T-helper 2 cell treated with Interferon-gamma antibody and Interleukin-4, amounts not matched to agents 100 ng/mL and 5 ng/mL, for 36 hours (primary cell): ENCODE measurements around the gene BCL2. TPM values are rescaled to one million over a fixed set of nuclear protein-coding genes. Genes with fewer than 3 reads are reported as not detected.

ENCODE experiments used
- intact Hi-C: fragments of 100-400 bp; cut with micrococcal nuclease; formaldehyde crosslinking; loops from one replicate; pipeline ENCODE4 v1.15.1; 2023
- total RNA-seq: library from RNA; stranded (reverse); gene quantifications from 2 replicates; pipeline ENCODE4 v1.2.3, GENCODE V29; 2022

Gene BCL2
- total RNA-seq, 1 donor from 2014 or later, result 85.7 TPM

GRCh38 chr18:63187223-63187574, 132.4 kb downstream of the BCL2 start:
- intact Hi-C loops, result no loop called here

GRCh38 chr18:63186520-63187222, 132.9 kb downstream of the BCL2 start:
- intact Hi-C loops, result no loop called here

GRCh38 chr18:63185984-63186383, 133.6 kb downstream of the BCL2 start:
- intact Hi-C loops, result no loop called here

GRCh38 chr18:63183952-63184770, 135.4 kb downstream of the BCL2 start:
- intact Hi-C loops, result no loop called here

- intact Hi-C loops, result no loop called here
Observed at GRCh38 chr18:63183378-63183777, 136.2 kb downstream of the BCL2 start.

DNA sequence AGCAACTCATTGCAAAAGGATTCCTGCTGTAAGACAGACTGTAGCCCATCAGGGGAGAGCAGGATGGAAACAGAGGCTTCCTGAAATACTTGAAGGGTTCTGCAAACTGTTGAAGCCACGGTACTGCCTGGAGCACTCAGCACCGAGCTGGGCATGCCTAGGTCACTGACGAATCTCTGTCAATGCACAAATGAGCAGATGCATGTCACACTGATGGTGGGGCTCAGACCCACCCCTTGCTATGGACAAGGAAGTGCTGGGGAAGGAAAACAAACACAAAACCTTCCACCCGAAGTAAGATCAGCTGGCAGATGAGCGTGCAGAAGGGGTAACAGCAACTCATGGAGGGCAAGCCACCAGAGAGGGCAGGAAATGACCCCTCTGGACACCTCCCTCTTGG, 136.7 kb downstream of the BCL2 start:
- intact Hi-C loops, result no loop called here

- intact Hi-C loops, result no loop called here
Observed at GRCh38 chr18:63182310-63182772, 137.2 kb downstream of the BCL2 start.

DNA sequence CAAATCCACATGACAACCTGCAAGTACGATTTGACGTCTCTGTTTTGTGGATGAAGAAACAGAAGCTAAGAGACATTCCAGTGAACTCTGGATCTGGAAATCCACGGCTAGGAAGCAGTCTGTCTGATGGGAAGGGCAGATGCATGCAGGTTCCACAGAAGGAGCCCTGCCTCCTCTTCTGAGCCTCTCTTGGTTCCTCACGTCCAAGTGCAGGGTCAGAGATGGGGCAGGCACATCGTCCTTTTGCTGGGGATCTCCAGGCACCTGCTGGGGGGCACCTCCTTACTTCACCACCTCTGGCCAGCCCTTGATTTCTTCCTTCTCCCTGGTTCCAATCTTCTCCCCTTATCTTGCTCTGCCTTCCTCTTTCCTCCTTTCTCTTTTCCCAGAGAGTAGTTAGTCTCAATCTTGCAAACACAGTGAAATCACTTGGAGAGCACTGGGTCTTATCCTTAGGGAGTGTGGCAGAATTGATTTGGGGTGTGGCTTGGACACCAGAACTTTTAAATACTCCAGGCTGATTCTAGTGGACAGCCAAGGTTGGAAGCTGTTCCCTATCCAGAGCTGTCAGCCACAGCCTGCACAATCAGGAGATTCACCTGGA, 137.8 kb downstream of the BCL2 start:
- intact Hi-C loops, result no loop called here

DNA sequence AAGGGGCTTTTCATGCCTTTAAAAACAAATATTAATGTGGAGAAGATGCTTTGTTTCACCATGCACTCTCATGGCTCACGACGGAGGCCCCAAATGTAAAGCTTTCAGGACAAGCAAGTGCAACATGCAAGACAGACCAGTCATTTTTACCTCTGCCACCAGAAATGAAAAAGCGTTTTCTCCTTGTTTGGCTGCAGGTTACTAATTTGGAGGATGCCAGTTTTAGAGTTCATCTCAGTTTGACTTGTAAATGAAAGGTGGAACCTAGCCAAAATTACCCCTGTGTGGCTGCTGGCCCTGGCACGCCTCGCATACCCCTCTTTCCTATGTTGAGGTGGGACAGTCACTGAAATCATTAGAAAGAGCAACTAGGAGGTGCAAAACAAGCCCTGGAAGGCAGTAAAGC, 138.6 kb downstream of the BCL2 start:
- intact Hi-C loops, result no loop called here

DNA sequence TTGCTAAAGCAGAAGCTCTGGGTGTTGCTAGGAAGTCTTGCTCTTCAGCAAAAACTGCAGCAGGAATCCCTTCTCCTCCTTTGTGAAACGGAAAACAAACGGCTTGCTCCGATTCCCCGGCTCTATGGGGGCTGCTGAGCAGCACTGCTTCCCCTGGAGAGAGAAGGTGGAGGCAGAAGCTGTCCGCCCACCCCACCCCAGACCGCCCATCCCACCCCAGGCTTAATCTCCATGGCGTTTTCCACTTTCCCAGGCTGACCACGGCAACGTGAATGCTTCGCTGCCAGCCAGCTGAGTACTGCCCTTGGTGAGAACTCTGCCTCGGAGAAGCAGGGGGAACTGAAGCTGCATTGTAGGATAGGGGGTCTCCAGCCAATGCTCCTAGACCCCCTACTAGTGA, 139.2 kb downstream of the BCL2 start:
- intact Hi-C loops, result no loop called here

DNA sequence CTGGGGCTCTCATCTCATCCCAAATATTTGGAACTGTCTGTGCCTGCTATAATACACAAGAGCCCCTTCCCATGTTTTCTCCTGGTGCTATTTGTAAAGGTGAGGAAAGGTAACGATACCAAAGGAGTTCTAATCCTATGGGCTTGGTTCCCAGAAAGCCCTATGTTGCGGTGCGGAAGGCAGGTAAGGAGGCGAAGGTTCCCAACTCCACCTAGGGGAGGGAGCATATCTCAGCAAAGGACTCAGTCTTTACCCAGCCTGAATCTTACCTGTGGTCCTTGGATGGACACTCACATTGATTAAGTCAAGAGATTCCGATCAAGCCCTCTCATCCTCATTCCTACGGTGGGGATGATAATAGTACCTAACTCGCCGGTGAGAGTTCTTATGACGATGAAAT, 140.1 kb downstream of the BCL2 start:
- intact Hi-C loops, result no loop called here

DNA sequence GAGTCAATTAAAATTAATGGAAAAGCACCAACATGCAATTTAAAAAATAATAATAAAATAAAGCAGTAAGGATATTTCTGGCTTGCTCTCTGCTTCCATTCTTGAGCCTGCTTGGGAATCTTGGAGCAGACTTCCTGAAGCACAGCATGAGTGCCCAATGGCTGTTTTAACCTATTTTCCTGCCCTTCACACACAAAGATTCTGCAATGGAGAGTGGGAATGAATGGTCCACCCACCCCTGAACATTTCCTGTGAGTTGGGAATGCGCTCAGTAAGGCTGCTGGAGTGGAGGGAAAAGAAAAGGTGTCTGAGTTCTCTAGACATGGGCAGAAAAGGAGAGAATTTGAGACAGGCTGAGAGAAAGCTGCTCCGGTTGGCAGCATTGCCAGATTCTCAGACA, 140.6 kb downstream of the BCL2 start:
- intact Hi-C loops, result no loop called here

GRCh38 chr18:63177919-63178821, 141.4 kb downstream of the BCL2 start:
- intact Hi-C loops, result no loop called here

DNA sequence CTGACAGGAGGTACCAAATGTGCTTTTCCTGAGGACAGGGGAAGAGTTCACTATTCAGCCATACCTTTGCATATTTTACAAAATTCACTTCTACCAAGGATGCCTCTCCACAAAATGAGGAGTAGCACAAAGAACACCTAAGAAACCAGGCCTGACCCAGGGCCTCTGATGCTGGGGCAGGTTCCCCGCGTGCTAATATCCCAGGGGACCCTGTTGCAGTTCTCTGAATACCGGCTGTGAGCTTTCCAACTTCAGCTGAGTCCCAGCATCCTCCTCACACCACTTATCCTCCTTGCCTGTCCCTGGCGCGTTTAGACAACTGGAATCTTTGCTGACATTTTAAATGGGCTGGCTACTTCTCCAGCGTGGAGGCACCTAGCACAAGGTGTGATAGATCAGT, 142.3 kb downstream of the BCL2 start:
- intact Hi-C loops, result no loop called here

DNA sequence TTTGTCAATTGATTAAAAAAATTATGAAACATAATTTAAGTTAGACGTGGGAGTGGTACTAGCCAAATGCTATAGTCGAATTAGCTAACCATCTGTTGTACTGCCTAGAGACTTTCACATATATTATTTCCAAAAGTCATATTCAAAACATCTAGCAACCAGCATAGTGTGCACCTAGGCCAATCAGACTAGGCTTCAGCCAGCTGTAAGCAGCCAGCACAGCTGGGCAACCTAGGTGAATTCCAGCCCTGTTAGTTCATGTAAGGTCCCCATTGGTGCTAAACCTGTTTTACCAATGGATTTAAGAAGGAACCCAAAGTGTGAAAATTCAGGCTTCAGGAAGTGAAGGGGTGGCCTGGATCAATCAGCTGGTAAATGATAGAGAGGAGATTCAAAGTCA, 144.3 kb downstream of the BCL2 start:
- intact Hi-C loops, result no loop called here

- intact Hi-C loops, result no loop called here
Observed at GRCh38 chr18:63173983-63174382, 145.6 kb downstream of the BCL2 start.

- intact Hi-C loops, result loop anchor here (10.0 kb wide), 2 partner anchors 305 to 645 kb away; partner anchors contain the start of gene ZCCHC2
Observed at GRCh38 chr18:63169853-63170252, 149.7 kb downstream of the BCL2 start.

DNA sequence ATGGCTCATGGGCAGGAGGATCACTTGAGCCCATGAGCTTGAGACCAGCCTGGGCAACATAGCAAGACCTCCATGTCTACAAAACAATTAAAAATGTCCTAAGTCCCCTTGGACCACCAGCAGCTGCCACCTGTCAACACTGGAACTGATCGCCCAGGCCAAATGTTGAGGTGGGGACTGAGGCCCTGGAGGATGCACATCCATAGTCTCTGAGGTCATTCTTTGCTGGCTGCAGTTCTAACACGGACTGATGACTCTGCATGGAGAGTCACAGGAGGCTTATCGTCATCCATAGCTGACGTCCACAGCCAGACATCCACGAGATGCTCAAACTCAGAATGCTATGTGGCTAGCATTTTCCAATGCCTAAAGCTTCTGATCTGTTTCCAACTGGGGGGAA, 151.3 kb downstream of the BCL2 start:
- intact Hi-C loops, result loop anchor here (10.0 kb wide), 2 partner anchors 303 to 643 kb away; partner anchors contain the start of gene ZCCHC2

GRCh38 chr18:63166142-63166541, 153.4 kb downstream of the BCL2 start:
- intact Hi-C loops, result loop anchor here (10.0 kb wide), 2 partner anchors 301 to 641 kb away; partner anchors contain the start of gene ZCCHC2

GRCh38 chr18:63164396-63164795, 155.2 kb downstream of the BCL2 start:
- intact Hi-C loops, result loop anchor here (10.0 kb wide), 2 partner anchors 300 to 640 kb away; partner anchors contain the start of gene ZCCHC2
